SK-N-SH (cell line): ENCODE data around the gene CMPK1. TPM values are rescaled to one million over a fixed set of nuclear protein-coding genes. Genes with fewer than 3 reads are reported as not detected.
"Not testable (repeated sequence)": the region's sequence is repeated elsewhere in the genome, so short reads cannot be mapped to it uniquely, and the experiment has no call there.

Source experiments
- CTCF ChIA-PET: fragments of 300-600, 350-600 bp; formaldehyde crosslinking; extraction: SDS; loops from one replicate; lab custom pipeline; 2021; lab: Yijun Ruan, JAX
- POLR2A ChIA-PET: fragments of 350-600 bp; sonication (Branson Sonifier 250); formaldehyde crosslinking; extraction: SDS; loops from one replicate; lab custom pipeline; 2020; ENCODE audit warnings: antibody characterized with exemption, inconsistent platforms; lab: Yijun Ruan, JAX
- DNase-seq: peaks from one replicate; pipeline ENCODE4 v3.0.0; 2012
- H2AFZ ChIP-seq: fragments of 200-600 bp; sonication (generic); 2 replicates; pipeline ENCODE4 v1.8.1; 2016; ENCODE audit warnings: antibody characterized with exemption, mild to moderate bottlenecking, low read depth
- H3F3A ChIP-seq: fragments of 200-600 bp; sonication (generic); replicated peaks from 2 replicates; pipeline ENCODE3; 2016; ENCODE audit warnings: antibody characterized with exemption, mild to moderate bottlenecking; ENCODE audit not compliant: insufficient read depth
- H3K27ac ChIP-seq, 2 experiments: fragments of 200-500 bp in 1 of 2; fragments of 200-600 bp in 1 of 2; sonication (Bioruptor generic) in 1 of 2; sonication (generic), shearing (Covaris generic) in 1 of 2; 2 replicates each; pipeline versions ENCODE4 v1.5.1 to v1.6.1; 2014 to 2016; ENCODE audit warnings: low read depth in 2 of 2, inconsistent platforms in 1 of 2, low read length in 1 of 2, mild to moderate bottlenecking in 1 of 2, mixed read lengths in 1 of 2
- H3K27me3 ChIP-seq: fragments of 200-600 bp; sonication (generic), shearing (Covaris generic); 2 replicates; pipeline ENCODE4 v1.6.1; 2016; ENCODE audit warnings: mixed run types; ENCODE audit not compliant: insufficient read depth
- H3K36me3 ChIP-seq, 2 experiments: fragments of 200-500 bp in 1 of 2; fragments of 200-600 bp in 1 of 2; sonication (Bioruptor generic) in 1 of 2; sonication (generic) in 1 of 2; replicated peaks in 1 of 2; 2 replicates each; pipeline versions ENCODE3 to v1.5.1; 2014 to 2016; ENCODE audit warnings: low read length in 1 of 2, mild to moderate bottlenecking in 1 of 2; ENCODE audit not compliant: insufficient read depth in 2 of 2, control insufficient read depth in 1 of 2
- H3K4me1 ChIP-seq, 2 experiments: fragments of 200-500 bp in 1 of 2; fragments of 200-600 bp in 1 of 2; sonication (Bioruptor generic) in 1 of 2; sonication (generic), shearing (Covaris generic) in 1 of 2; 2 replicates each; pipeline versions ENCODE4 v1.5.1 to v1.6.1; 2014 to 2016; ENCODE audit warnings: low read depth in 1 of 2, low read length in 1 of 2, mixed run types in 1 of 2; ENCODE audit not compliant: insufficient read depth in 2 of 2, control insufficient read depth in 1 of 2
- H3K4me2 ChIP-seq: fragments of 200-600 bp; sonication (generic), shearing (Covaris generic); 2 replicates; pipeline ENCODE4 v1.6.1; 2017; ENCODE audit warnings: mixed run types
- H3K4me3 ChIP-seq, 2 experiments: fragments of 200-500 bp in 1 of 2; fragments of 200-600 bp in 1 of 2; sonication (Bioruptor generic) in 1 of 2; sonication (generic), shearing (Covaris generic) in 1 of 2; 2 replicates each; pipeline versions ENCODE4 v1.5.1 to v1.8.1; 2014 to 2016; ENCODE audit warnings: low read depth in 2 of 2, inconsistent platforms in 1 of 2, low read length in 1 of 2, mild to moderate bottlenecking in 1 of 2, mixed read lengths in 1 of 2, moderate library complexity in 1 of 2
- H3K79me2 ChIP-seq: fragments of 200-600 bp; sonication (generic); 2 replicates; pipeline ENCODE4 v1.8.1; 2017; ENCODE audit warnings: mild to moderate bottlenecking; ENCODE audit not compliant: insufficient read depth
- H3K9ac ChIP-seq: fragments of 200-600 bp; sonication (generic); 2 replicates; pipeline ENCODE4 v1.6.1; 2017; ENCODE audit warnings: mixed run types
- H3K9me2 ChIP-seq: fragments of 200-600 bp; sonication (generic); 2 replicates; pipeline ENCODE4 v1.6.1; 2017; ENCODE audit warnings: mixed run types
- H3K9me3 ChIP-seq: fragments of 200-600 bp; sonication (generic); 2 replicates; pipeline ENCODE4 v1.6.1; 2017; ENCODE audit warnings: mixed run types, mild to moderate bottlenecking, moderate library complexity
- H4K20me1 ChIP-seq: fragments of 200-600 bp; sonication (generic); 2 replicates; pipeline ENCODE4 v1.6.1; 2017; ENCODE audit warnings: mild to moderate bottlenecking, mixed run types; ENCODE audit not compliant: insufficient read depth
- EP300 ChIP-seq, 2 experiments: IDR thresholded peaks; 2 replicates each; pipeline versions ENCODE4 v1.4.0 to v1.6.1; 2012; ENCODE audit warnings: borderline replicate concordance in 1 of 2, low read depth in 1 of 2, low read length in 1 of 2
- EZH2phosphoT487 ChIP-seq: fragments of 200-600 bp; sonication (generic); IDR thresholded peaks from 2 replicates; pipeline ENCODE4 v1.6.1; 2017; ENCODE audit warnings: low read depth, mixed run types, mild to moderate bottlenecking, antibody characterized with exemption, moderate library complexity, borderline replicate concordance
- FOSL2 ChIP-seq: IDR thresholded peaks from 2 replicates; pipeline ENCODE4 v1.4.0; 2012; ENCODE audit warnings: low read depth, mild to moderate bottlenecking, moderate library complexity, borderline replicate concordance
- FOXJ3 ChIP-seq: sonication (generic); formaldehyde crosslinking; IDR thresholded peaks from 2 replicates; pipeline ENCODE4 v1.5.1; 2020; ENCODE audit warnings: mild to moderate bottlenecking, missing genetic modification reagents
- IRF3 ChIP-seq: fragments of 150-350 bp; IDR thresholded peaks from 2 replicates; pipeline ENCODE4 v1.6.1; 2016; ENCODE audit warnings: mild to moderate bottlenecking, low read depth, low read length
- MAX ChIP-seq: IDR thresholded peaks from 2 replicates; pipeline ENCODE4 v1.4.0; 2012; ENCODE audit warnings: low read depth
- MXI1 ChIP-seq: IDR thresholded peaks from 2 replicates; pipeline ENCODE4 v1.6.1; 2012; ENCODE audit warnings: mild to moderate bottlenecking, low read depth, low read length, improper control_type of control experiment
- NRF1 ChIP-seq: IDR thresholded peaks from 2 replicates; pipeline ENCODE4 v1.6.1; 2012; ENCODE audit warnings: low read depth, mild to moderate bottlenecking, low read length
- PBX3 ChIP-seq: IDR thresholded peaks from 2 replicates; pipeline ENCODE4; 2012
- POLR2AphosphoS5 ChIP-seq: IDR thresholded peaks from 2 replicates; pipeline ENCODE4 v1.6.1; 2012; ENCODE audit warnings: low read depth, low read length
- RFX5 ChIP-seq: IDR thresholded peaks from 2 replicates; pipeline ENCODE4 v1.6.1; 2012; ENCODE audit warnings: mild to moderate bottlenecking, improper control_type of control experiment, low read length
- RXRA ChIP-seq: IDR thresholded peaks from 2 replicates; pipeline ENCODE4 v1.4.0; 2012; ENCODE audit warnings: low read depth, mild to moderate bottlenecking, borderline replicate concordance
- SMC3 ChIP-seq: IDR thresholded peaks from 2 replicates; pipeline ENCODE4 v1.6.1; 2012; ENCODE audit warnings: low read depth, low read length, improper control_type of control experiment
- TAF1 ChIP-seq: IDR thresholded peaks from 2 replicates; pipeline ENCODE4 v1.6.1; 2012; ENCODE audit warnings: low read depth, mild to moderate bottlenecking, low read length, moderate library complexity, borderline replicate concordance
- USF1 ChIP-seq: IDR thresholded peaks from 2 replicates; pipeline ENCODE4 v1.4.0; 2012; ENCODE audit warnings: low read depth, borderline replicate concordance
- YY1 ChIP-seq: IDR thresholded peaks from 2 replicates; pipeline ENCODE4 v1.4.0; 2012; ENCODE audit warnings: low read depth, mild to moderate bottlenecking
- ZBTB33 ChIP-seq: IDR thresholded peaks from 2 replicates; pipeline ENCODE4 v1.4.0; 2012; ENCODE audit warnings: low read depth, borderline replicate concordance
- WGBS: methylation state at CpG from one replicate; pipeline ENCODE4 v1.1.6; 2017; ENCODE audit warnings: low lambda C conversion rate; 5-methylcytosine and 5-hydroxymethylcytosine counted together
- polyA plus RNA-seq, 3 experiments: library from polyadenylated mRNA; depleted of rRNA; stranded (reverse); fragments of >200 nt; gene quantifications; 2 replicates each; pipeline ENCODE4 v1.2.3, GENCODE V29; 2012

Gene CMPK1
- polyA plus RNA-seq, 1 of the 3 experiments (the other 2 are of a cell fraction), result 17.5 TPM

- TF ChIP-seq ZBTB33 (peak; percentile 72), SMC3 (no peak), IRF3 (peak; percentile 70), POLR2AphosphoS5 (peak; percentile 75), MXI1 (peak; percentile 70; the same call in 1 of the 2 replicates), TAF1 (peak; percentile 86), RFX5 (peak; percentile 87)
These were observed 19.5 kb upstream of the CMPK1 start, which contains the start of gene STIL (continued) for GRCh38 chr1:47313915-47314664.

GRCh38 chr1:47317841-47318240 is 15.7 kb upstream of the CMPK1 start:
- Histone ChIP-seq H3K27me3 (no peaks in the 10 kb centered on the region), H2AFZ (peak overlapping the region; percentile 66; the same call in 1 of the 2 replicates), H3K4me2 (no peak overlapping the region), H3K9me2 (no peaks in the 10 kb centered on the region), H3K9ac (peak overlapping the region; percentile 28; the same call in 1 of the 2 replicates), H3F3A (peaks cover 27% of the 10 kb centered on the region), H3K27ac (peak overlapping the region in 1 of 2 experiments; percentile 51; a peak in 2 of 4 replicates), H3K4me1 (peaks cover 0 to 2% of the 10 kb centered on the region in 2 experiments; a peak in 1 of 4 replicates), H3K4me3 (no peak overlapping the region), H3K79me2 (peaks cover 9% of the 10 kb centered on the region), H4K20me1 (no peaks in the 10 kb centered on the region), H3K9me3 (no peaks in the 10 kb centered on the region), H3K36me3 (no peaks in the 10 kb centered on the region)
- CTCF ChIA-PET, result interaction anchor here (0.6 to 2.1 kb wide), 2 partner anchors 31 to 126 kb away, joined by 3 to 8 read pairs; no protein-coding TSS in a partner anchor
- POLR2A ChIA-PET, result no interaction called here
- no peak for DNase-seq
- TF ChIP-seq FOSL2 (no peak), TAF1 (no peak), NRF1 (no peak), MXI1 (no peak), MAX (no peak), ZBTB33 (no peak), PBX3 (no peak), USF1 (no peak), SMC3 (no peak), YY1 (no peak), RXRA (no peak), EP300 (IDR thresholded peaks at IDR 0.05; ENCODE audit: borderline replicate concordance in 1 of 2, low read depth in 1 of 2, low read length in 1 of 2) (no peak), FOXJ3 (CRISPR knock-in tag) (no peak), EZH2phosphoT487 (no peak)
- WGBS, result 80% methylated on average over 1 of the region's 1 CpG

- H2AFZ ChIP-seq, H3K9ac ChIP-seq, H3K9me2 ChIP-seq, POLR2A ChIA-PET, H3K79me2 ChIP-seq, H3K4me2 ChIP-seq, CTCF ChIA-PET, DNase-seq, H3K36me3 ChIP-seq, H3K27ac ChIP-seq, H3K4me3 ChIP-seq, H3K27me3 ChIP-seq, H3K4me1 ChIP-seq, H4K20me1 ChIP-seq, H3K9me3 ChIP-seq: not testable (repeated sequence)
- H3F3A ChIP-seq, result peaks cover 13% of the 10 kb centered on the region
- WGBS, result 97% methylated on average over 14 of the region's 14 CpGs
These were observed 13.6 kb upstream of the CMPK1 start for GRCh38 chr1:47319968-47320367.
